Spinal cord (tissue), 10 donors: Measurements from ENCODE around the gene PDCD1. TPM values are rescaled to one million over a fixed set of nuclear protein-coding genes. Genes with fewer than 3 reads are reported as not detected.
A peak's percentile ranks its signal among the peaks of the same experiment; 100 is the strongest.
"Not testable (repeated sequence)": the region's sequence is repeated elsewhere in the genome, so short reads cannot be mapped to it uniquely, and the experiment has no call there.

Source experiments
- DNase-seq, 6 donors: peaks; one replicate each; pipeline versions ENCODE4 v3.0.0 to v3.0.0-alpha.2; 2013 to 2015; ENCODE audit warnings: low spot score in 6 of 6, low read depth in 4 of 6
- H3K27ac ChIP-seq: one replicate; pipeline ENCODE4 v1.5.1; 2013; ENCODE audit warnings: low read depth, low read length, control low read depth
- H3K27me3 ChIP-seq: one replicate; pipeline ENCODE4 v1.6.1; 2013; ENCODE audit warnings: low read length; ENCODE audit not compliant: control insufficient read depth, insufficient read depth
- H3K36me3 ChIP-seq: one replicate; pipeline ENCODE4 v1.6.1; 2013; ENCODE audit warnings: low read length; ENCODE audit not compliant: control insufficient read depth, insufficient read depth
- H3K4me1 ChIP-seq: one replicate; pipeline ENCODE4 v1.6.1; 2013; ENCODE audit warnings: low read length; ENCODE audit not compliant: control insufficient read depth, insufficient read depth
- H3K4me3 ChIP-seq: one replicate; pipeline ENCODE4 v1.5.1; 2013; ENCODE audit warnings: low read depth, low read length, control low read depth
- H3K9me3 ChIP-seq: one replicate; pipeline ENCODE4 v1.6.1; 2013; ENCODE audit warnings: low read length; ENCODE audit not compliant: control insufficient read depth, insufficient read depth
- WGBS: methylation state at CpG from one replicate; pipeline ENCODE4 v1.1.5; 2013; ENCODE audit warnings: missing lambda C conversion rate; ENCODE audit not compliant: insufficient coverage; 5-methylcytosine and 5-hydroxymethylcytosine counted together
- polyA plus RNA-seq, 2 donors: library from polyadenylated mRNA; unstranded; fragments of 120-200 nt; gene quantifications; one replicate each; pipeline ENCODE4 v1.2.1, GENCODE V29; 2013; ENCODE audit not compliant: insufficient read length in 2 of 2
- total RNA-seq, 2 donors: library from RNA; depleted of rRNA in 1 of 2; stranded (reverse); fragments of 120-200 nt in 1 of 2; fragments of >200 nt in 1 of 2; gene quantifications; one replicate each; pipeline versions ENCODE4 v1.2.3 to v1.2.4, GENCODE V29; 2013 to 2014
- donor health status: healthy.

PDCD1 gene
- total and polyA plus RNA-seq, 4 donors = 0.06 to 0.20 TPM; not detected in 2

DNA sequence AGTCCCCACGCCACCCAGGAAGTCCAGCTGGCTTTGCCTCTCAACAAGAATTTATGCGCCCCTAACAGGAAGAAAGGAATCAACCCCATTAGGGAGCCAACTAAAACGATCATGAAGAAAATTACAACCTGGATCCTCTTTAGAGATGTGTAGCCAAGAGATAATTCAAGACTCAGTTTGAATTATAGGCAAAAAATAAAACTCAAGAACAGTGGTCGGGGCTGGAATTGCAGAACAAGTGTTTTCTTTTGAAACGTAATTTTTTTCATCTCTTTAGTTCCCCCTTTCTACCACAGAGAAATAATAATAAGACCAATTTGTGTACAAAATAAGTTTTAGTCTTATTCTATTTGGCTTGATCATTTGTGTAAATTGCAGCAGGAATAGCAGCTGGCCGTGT, 22.4 kb downstream of the PDCD1 start:
- no CpG with 5 or more reads among the region's 6 CpGs for WGBS
- no peak for DNase-seq
- H3K27me3 ChIP-seq = no peaks in the 10 kb centered on the region
- H3K4me1 ChIP-seq = no peaks in the 10 kb centered on the region
- no peak overlapping the region for H3K4me3 ChIP-seq
- no peaks in the 10 kb centered on the region for H3K36me3 ChIP-seq
- no peaks in the 10 kb centered on the region for H3K9me3 ChIP-seq
- H3K27ac ChIP-seq = no peak overlapping the region

DNA sequence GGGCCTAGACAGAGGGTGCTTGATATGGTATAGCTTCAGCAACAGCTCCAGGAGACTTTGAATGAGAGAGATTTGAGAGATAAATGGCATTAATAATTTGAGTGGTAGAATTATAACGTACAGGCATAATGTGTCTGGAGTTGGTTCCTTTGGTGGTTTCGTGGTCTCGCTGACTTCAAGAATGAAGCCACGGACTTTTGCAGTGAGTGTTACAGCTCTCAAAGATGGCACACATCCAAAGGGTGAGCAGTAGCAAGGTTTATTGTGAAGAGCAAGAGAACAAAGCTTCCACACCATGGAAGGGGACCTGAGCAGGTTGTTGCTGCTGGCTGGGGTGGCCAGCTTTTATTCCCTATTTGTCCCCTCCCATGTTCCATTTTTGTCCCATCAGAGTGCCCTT, 23.1 kb downstream of the PDCD1 start:
- Histone ChIP-seq H3K9me3 (no peaks in the 10 kb centered on the region), H3K27ac (no peak overlapping the region), H3K4me3 (no peak overlapping the region), H3K36me3 (no peaks in the 10 kb centered on the region), H3K27me3 (no peaks in the 10 kb centered on the region), H3K4me1 (no peaks in the 10 kb centered on the region)
- WGBS = 97% methylated on average over 4 of the region's 4 CpGs
- DNase-seq = no peak

DNA sequence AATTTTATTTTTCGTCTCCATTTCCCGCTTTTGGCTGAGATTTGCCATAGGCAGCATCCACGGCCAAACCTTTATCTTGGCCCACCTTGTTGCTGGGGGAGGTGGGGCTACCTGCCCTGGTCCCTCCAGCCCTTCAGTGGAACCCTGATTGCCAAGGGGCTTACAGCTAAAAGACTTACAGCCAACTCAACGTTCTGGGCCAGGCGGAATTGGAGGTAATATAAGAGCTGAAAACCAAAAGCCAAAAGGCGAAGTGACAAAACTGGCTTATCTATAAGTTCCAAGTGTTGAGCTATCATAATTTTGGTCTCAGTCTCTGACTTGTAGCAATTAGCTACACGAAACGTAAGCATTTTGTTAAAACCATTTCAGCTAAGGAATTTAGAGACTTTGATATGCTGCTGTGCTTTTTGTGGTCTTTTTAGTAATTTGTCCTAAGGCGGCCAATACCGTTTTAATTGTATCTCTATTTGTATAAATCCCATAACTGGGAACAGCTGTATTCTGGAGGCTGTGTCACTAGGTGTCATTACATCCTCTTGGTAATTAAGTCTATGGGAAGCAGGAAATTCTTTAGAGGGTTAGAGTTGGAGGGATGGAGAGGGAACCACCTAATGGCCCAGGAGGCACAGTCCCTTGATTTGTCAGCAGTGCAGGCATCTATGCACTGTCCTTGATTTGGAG, 24.0 kb downstream of the PDCD1 start:
- no peaks in the 10 kb centered on the region for H3K36me3 ChIP-seq
- peak in 1 of 6 donors; percentile 41 for DNase-seq
- 90% methylated on average over 6 of the region's 10 CpGs for WGBS

DNA sequence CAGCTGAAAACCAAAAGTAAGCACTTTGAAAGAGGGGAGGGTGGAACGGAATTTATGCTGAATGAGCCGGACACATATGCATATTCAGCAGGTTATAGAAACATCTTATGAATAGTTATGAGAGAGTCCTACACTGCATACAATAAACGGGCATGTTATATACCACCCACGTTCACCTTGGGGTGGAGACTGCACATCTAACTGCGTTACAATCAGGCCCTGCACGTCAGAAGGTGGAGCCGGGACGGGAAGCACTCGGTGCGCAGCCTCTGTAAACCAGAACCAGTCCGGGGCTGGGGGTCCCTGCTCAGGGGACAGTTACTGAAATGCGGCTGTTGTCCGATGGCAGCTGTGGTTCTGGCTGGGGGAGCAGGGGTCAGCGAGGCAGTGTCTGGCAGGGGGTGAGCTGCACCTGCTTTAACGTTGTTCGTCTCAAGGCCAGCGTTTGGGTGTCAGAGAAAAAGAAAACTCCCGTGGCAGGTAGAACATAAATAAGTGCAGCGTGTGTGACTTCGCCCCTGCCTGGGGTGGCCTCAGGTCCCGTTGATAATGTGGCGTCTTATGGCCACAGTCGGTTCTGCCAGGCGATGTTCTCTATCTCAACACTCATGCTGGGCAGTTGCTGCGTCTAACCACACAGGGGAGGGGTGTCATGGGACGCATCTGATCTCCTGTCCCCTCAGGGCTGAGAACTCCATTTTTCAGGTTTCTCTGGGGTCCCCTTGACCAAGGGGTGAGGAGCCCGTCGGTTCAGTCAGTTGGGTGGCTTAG, 24.8 kb downstream of the PDCD1 start:
- H3K36me3 ChIP-seq, H3K27me3 ChIP-seq, H3K27ac ChIP-seq, H3K9me3 ChIP-seq, DNase-seq, H3K4me1 ChIP-seq, H3K4me3 ChIP-seq: not testable (repeated sequence)
- 74% methylated on average over 12 of the region's 28 CpGs for WGBS

More for the DNA sequence above, 24.0 kb downstream of the PDCD1 start:
- Histone ChIP-seq H3K4me3 (no peak overlapping the region), H3K27ac (no peak overlapping the region), H3K27me3 (no peaks in the 10 kb centered on the region), H3K9me3 (no peaks in the 10 kb centered on the region), H3K4me1 (no peaks in the 10 kb centered on the region)

DNA sequence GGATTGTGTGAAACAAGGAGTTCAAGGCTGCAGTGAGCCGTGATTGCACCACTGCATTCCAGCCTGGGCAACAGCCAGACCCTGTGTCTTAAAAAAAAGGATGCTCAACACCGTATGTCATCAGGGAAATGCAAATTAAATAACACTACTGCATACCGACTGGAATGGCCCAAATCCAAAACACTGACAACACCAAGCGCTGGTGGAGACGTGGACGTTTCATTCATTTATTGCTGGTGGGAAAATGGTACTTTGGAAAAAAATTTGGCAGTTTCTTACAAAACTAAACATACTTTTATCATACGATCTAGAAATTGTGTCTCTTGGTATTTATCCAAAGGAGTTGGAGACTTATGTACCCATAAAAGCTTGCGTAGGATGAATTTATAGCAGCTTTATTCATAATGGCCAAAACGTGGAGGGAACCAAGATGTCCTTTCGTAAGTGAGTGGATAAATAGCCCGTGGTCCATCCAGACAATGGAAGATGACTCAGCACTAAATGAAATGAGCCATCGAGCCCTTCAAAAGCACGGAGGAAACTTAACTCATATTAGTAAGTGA, 25.5 kb downstream of the PDCD1 start:
- H3K27ac ChIP-seq = no peak overlapping the region
- peak in 1 of 6 donors; percentile 32 for DNase-seq
- no peaks in the 10 kb centered on the region for H3K4me1 ChIP-seq
- 80% methylated on average over 1 of the region's 13 CpGs for WGBS
- H3K36me3 ChIP-seq = no peaks in the 10 kb centered on the region
- H3K27me3 ChIP-seq = no peaks in the 10 kb centered on the region
- H3K9me3 ChIP-seq = no peaks in the 10 kb centered on the region
- H3K4me3 ChIP-seq = no peak overlapping the region

DNA sequence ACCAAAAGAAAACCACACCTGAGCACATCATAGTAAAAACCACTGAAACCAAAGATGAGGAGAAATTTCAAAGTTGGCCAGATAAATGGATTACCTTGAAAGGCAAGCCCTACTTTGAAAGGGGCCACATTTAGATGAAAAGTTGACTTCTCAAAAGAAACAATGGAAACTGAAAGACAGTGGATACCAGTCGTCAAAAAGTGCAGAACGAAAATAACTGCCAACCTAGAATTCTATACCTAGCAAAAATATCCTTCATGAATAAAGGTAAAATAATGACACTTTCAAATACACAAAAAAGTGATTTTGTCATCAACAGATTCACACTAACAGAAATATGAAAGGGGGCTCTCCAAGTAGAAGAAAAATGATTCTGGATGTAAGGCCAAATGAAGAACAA, 31.3 kb downstream of the PDCD1 start:
- Histone ChIP-seq H3K9me3 (peaks cover 6% of the 10 kb centered on the region), H3K4me3 (no peak overlapping the region), H3K36me3 (no peaks in the 10 kb centered on the region), H3K27ac (no peak overlapping the region), H3K27me3 (no peaks in the 10 kb centered on the region), H3K4me1 (no peaks in the 10 kb centered on the region)
- DNase-seq = no peak
- no CpG with 5 or more reads among the region's 2 CpGs for WGBS

DNA sequence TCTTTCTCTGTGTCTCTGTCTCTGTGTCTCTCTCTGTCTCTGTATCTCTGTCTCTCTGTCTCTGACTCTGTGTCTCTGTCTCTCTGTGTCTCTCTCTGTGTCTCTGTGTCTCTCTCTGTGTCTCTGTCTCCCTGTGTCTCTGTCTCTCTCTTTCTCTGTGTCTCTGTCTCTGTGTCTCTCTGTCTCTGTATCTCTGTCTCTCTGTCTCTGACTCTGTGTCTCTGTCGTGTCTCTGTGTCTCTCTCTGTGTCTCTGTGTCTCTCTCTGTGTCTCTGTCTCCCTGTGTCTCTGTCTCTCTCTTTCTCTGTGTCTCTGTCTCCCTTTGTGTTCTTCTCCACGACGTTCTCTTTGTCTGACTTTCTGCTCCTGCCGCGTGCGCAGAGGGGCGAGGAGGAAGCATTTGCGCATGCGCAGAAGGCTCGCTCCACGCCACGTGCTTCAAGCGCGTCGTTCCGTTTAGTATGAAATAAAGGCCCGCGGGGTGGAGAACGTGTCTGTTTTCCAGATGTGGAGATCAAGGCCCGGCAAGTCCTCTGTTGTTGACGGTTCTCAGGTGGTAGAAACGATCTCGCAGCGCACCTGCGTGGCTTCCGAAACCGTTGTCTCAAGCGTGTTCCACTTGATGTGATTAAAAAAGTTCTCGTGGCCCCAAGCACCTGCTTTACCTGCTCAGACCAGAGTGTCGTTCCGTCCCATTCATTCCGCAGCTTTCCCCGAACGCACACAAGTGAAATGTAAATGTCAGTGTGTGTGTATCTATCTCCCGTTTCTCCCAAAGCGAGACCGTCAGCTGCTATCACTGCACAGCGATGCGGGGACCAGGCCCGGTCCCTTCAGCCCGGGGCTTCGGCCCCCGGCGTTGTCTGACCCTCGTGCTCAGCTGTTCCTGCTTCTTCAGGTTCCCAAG, 34.9 kb downstream of the PDCD1 start:
- 88% methylated on average over 32 of the region's 45 CpGs for WGBS
- H3K4me3 ChIP-seq, H3K27me3 ChIP-seq, H3K9me3 ChIP-seq, H3K4me1 ChIP-seq, H3K36me3 ChIP-seq, H3K27ac ChIP-seq, DNase-seq: not testable (repeated sequence)

DNA sequence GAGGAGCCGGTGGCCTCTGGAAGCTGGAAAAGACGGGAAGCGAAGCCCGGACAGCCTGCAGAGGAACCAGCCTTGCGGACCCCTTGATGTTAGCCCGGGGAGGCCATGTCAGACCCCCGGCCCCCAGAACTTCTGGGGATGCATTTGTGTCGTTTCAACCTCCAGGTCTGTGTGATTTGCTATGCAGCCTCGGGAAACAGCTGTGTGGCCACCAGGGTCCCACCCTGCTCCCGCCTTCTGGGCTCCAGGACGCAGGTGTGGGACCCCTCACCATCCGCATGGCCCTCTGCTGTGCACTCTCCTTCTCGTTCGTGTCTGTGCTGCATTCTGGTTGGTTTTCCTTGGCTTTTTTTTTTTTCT, 36.5 kb downstream of the PDCD1 start:
- Histone ChIP-seq H3K27me3 (no peaks in the 10 kb centered on the region), H3K9me3 (peaks cover 4% of the 10 kb centered on the region), H3K4me1 (no peaks in the 10 kb centered on the region), H3K4me3 (no peak overlapping the region), H3K36me3 (peaks cover 4% of the 10 kb centered on the region), H3K27ac (no peak overlapping the region)
- WGBS = 84% methylated on average over 12 of the region's 14 CpGs
- no peak for DNase-seq

DNA sequence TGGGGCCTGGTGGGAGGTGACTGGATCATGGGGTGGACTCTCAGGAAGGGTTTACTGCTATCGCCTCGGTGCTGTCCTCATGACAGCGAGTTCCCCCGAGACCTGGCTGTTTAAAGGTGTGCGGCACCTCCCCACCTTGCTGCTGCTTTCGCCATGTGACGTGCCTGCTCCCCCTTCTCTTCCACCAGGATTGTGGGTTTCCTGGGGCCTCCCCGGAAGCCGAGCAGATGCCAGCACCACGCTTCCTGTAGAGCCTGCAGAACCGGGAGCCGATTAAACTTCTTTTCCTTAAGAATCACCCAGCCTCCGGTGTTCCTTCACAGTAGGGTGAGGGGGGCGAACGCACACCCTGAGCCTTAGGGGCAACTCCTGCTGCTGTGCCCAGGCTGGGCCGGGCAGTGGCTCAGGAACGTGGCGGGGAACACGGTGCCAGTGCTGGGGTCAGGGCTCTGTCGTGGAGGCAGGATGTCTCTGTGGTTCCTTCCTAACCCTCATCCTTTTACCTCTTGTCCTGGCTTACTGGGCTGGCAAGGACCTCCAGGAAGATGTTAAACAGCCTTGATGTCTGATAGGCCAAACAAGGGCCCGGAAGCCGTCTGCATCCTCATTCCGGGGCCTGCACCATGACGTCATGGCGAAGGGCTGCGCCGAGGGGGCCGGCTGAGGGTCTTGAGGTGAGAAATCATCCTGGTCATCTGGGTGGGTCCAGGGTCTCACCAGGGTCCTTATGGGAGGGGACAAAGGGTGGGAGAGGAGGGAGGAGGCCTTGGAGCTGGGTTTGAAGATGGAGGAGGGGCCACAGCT, 37.0 kb downstream of the PDCD1 start:
- no peaks in the 10 kb centered on the region for H3K9me3 ChIP-seq
- no peak overlapping the region for H3K4me3 ChIP-seq
- DNase-seq = no peak
- 87% methylated on average over 24 of the region's 28 CpGs for WGBS
- H3K4me1 ChIP-seq = no peaks in the 10 kb centered on the region
- no peak overlapping the region for H3K27ac ChIP-seq
- H3K27me3 ChIP-seq = no peaks in the 10 kb centered on the region
- H3K36me3 ChIP-seq = peaks cover 7% of the 10 kb centered on the region
